GOT3 (cell line): ENCODE results near the gene FBLL1.
"Not testable (repeated sequence)": the region's sequence is repeated elsewhere in the genome, so short reads cannot be mapped to it uniquely, and the experiment has no call there.

Experiments
- DNase-seq: peaks from one replicate; lab custom pipeline; 2025; ENCODE audit warnings: mixed read lengths; lab: John Stamatoyannopoulos, UW

The FBLL1 gene

GRCh38 chr5:168528521-168529373, at the start of gene FBLL1:
TSS of gene FBLL1 (plus strand) at chr5:168529305. CDS start at chr5:168529505, 200 bp downstream.
- no peak for DNase-seq

- no peak for DNase-seq
Observed at GRCh38 chr5:168480601-168481000, 48.5 kb upstream of the FBLL1 start.

- no peak for DNase-seq
Observed at GRCh38 chr5:168481330-168481788, 47.7 kb upstream of the FBLL1 start.

GRCh38 chr5:168482361-168482760, 46.7 kb upstream of the FBLL1 start:
- no peak for DNase-seq

- DNase-seq: peak; percentile 84
Observed at GRCh38 chr5:168486136-168486879, 42.8 kb upstream of the FBLL1 start, which contains the start of gene RARS1. TSS of gene RARS1 (plus strand) at chr5:168486471. CDS start at chr5:168486499, 28 bp downstream.

GRCh38 chr5:168489059-168489458, 40.0 kb upstream of the FBLL1 start:
- no peak for DNase-seq

GRCh38 chr5:168494057-168494555, 35.0 kb upstream of the FBLL1 start:
- DNase-seq: no peak

- DNase-seq: no peak
Observed at GRCh38 chr5:168502563-168503237, 26.4 kb upstream of the FBLL1 start.

GRCh38 chr5:168513861-168514428, 15.2 kb upstream of the FBLL1 start:
- DNase-seq: no peak

GRCh38 chr5:168525856-168526255, 3.2 kb upstream of the FBLL1 start:
- DNase-seq: no peak

GRCh38 chr5:168527756-168528295, 1.3 kb upstream of the FBLL1 start:
- no peak for DNase-seq

GRCh38 chr5:168529374-168530234, 499 bp downstream of the FBLL1 start:
- DNase-seq: no peak

GRCh38 chr5:168530621-168531150, 1.6 kb downstream of the FBLL1 start:
- DNase-seq: no peak

GRCh38 chr5:168531191-168531590, 2.1 kb downstream of the FBLL1 start:
- DNase-seq: no peak

- DNase-seq: no peak
Observed at GRCh38 chr5:168531987-168532864, 3.1 kb downstream of the FBLL1 start.

GRCh38 chr5:168534351-168534750, 5.2 kb downstream of the FBLL1 start:
- DNase-seq: not testable (repeated sequence)

GRCh38 chr5:168537176-168537575, 8.1 kb downstream of the FBLL1 start:
- DNase-seq: no peak

GRCh38 chr5:168549554-168549953, 20.4 kb downstream of the FBLL1 start:
- DNase-seq: no peak

GRCh38 chr5:168550656-168551055, 21.6 kb downstream of the FBLL1 start:
- no peak for DNase-seq
